H1 (cell line): ENCODE results near the gene AMN. TPM values are rescaled to one million over a fixed set of nuclear protein-coding genes. Genes with fewer than 3 reads are reported as not detected.

Experiments used
- CTCF ChIA-PET: fragments of 300-600 bp; sonication (Branson Sonifier 250); formaldehyde crosslinking; loops from one replicate; lab custom pipeline; 2021; ENCODE audit not compliant: partially characterized antibody; lab: Charles Lee
- POLR2A ChIA-PET: fragments of 300-600 bp; sonication (Branson Sonifier 250); formaldehyde crosslinking; loops from one replicate; lab custom pipeline; 2021; ENCODE audit warnings: inconsistent platforms; ENCODE audit not compliant: partially characterized antibody; lab: Charles Lee
- DNase-seq, 2 experiments: peaks; one replicate each; pipeline versions ENCODE4 v3.0.0 to v3.0.0-alpha.2; 2010 to 2022; ENCODE audit warnings: low spot score in 2 of 2, low read depth in 1 of 2, mixed read lengths in 1 of 2
- FAIRE-seq: peaks from 2 replicates; lab custom pipeline; 2011; peaks lifted over from hg19 to GRCh38; lab: Jason Lieb, UNC
- H2AFZ ChIP-seq: 2 replicates; pipeline ENCODE4 v1.8.1; 2012; ENCODE audit warnings: low read length, inconsistent platforms
- H2AK5ac ChIP-seq: 2 replicates; pipeline ENCODE4 v1.6.1; 2013; ENCODE audit warnings: low read depth, low read length
- H2BK120ac ChIP-seq: replicated peaks from 2 replicates; pipeline ENCODE3; 2013; ENCODE audit warnings: low read depth, low read length, inconsistent platforms
- H2BK12ac ChIP-seq: 2 replicates; pipeline ENCODE4 v1.6.1; 2013; ENCODE audit warnings: low read depth, low read length
- H2BK15ac ChIP-seq: 2 replicates; pipeline ENCODE4 v1.6.1; 2013; ENCODE audit warnings: low read length
- H2BK20ac ChIP-seq: 2 replicates; pipeline ENCODE4 v1.6.1; 2013; ENCODE audit warnings: low read length
- H2BK5ac ChIP-seq: 2 replicates; pipeline ENCODE4 v1.6.1; 2013; ENCODE audit warnings: low read depth, low read length
- H3K14ac ChIP-seq: 2 replicates; pipeline ENCODE4 v1.6.1; 2013; ENCODE audit warnings: inconsistent platforms; ENCODE audit not compliant: insufficient read length
- H3K18ac ChIP-seq: 2 replicates; pipeline ENCODE4 v1.6.1; 2013; ENCODE audit warnings: low read length; ENCODE audit errors: extremely low read depth
- H3K23ac ChIP-seq: 2 replicates; pipeline ENCODE4 v1.6.1; 2013; ENCODE audit warnings: inconsistent platforms; ENCODE audit not compliant: insufficient read length
- H3K23me2 ChIP-seq: 2 replicates; pipeline ENCODE4 v1.6.1; 2013; ENCODE audit warnings: low read depth, low read length
- H3K27ac ChIP-seq: 2 replicates; pipeline ENCODE4 v1.6.1; 2011; ENCODE audit warnings: low read depth, low read length, inconsistent platforms
- H3K27me3 ChIP-seq, 4 experiments: replicated peaks in 1 of 4; 1 replicate in 1 of 4; 2 replicates in 3 of 4; pipeline versions ENCODE4 v1.6.1 to v1.8.1; 2011 to 2013; ENCODE audit warnings: low read length in 3 of 4, mild to moderate bottlenecking in 3 of 4, inconsistent platforms in 2 of 4, mixed read lengths in 2 of 4, moderate library complexity in 1 of 4; ENCODE audit not compliant: control insufficient read depth in 3 of 4, insufficient read depth in 3 of 4; ENCODE audit errors: extremely low read depth in 1 of 4
- H3K36me3 ChIP-seq, 4 experiments: 2 replicates each; pipeline versions ENCODE4 v1.6.1 to v1.8.1; 2011 to 2013; ENCODE audit warnings: mild to moderate bottlenecking in 4 of 4, low read length in 3 of 4, moderate library complexity in 2 of 4, control low read depth in 1 of 4, inconsistent platforms in 1 of 4; ENCODE audit not compliant: insufficient read depth in 4 of 4, control insufficient read depth in 2 of 4
- H3K4ac ChIP-seq: replicated peaks from 2 replicates; pipeline ENCODE3; 2013; ENCODE audit warnings: low read length, low read depth, mixed read lengths, inconsistent platforms; ENCODE audit not compliant: insufficient read length
- H3K4me1 ChIP-seq, 4 experiments: replicated peaks in 1 of 4; 1 replicate in 1 of 4; 2 replicates in 3 of 4; pipeline versions ENCODE4 v1.6.1 to v1.8.1; 2011 to 2013; ENCODE audit warnings: low read length in 3 of 4, inconsistent platforms in 2 of 4, mixed read lengths in 1 of 4; ENCODE audit not compliant: insufficient read depth in 4 of 4, control insufficient read depth in 3 of 4
- H3K4me2 ChIP-seq, 2 experiments: 2 replicates each; pipeline versions ENCODE4 v1.6.1 to v1.8.1; 2011 to 2013; ENCODE audit warnings: low read depth in 2 of 2, low read length in 2 of 2, control low read depth in 1 of 2, inconsistent platforms in 1 of 2, mild to moderate bottlenecking in 1 of 2; ENCODE audit not compliant: insufficient read depth in 1 of 2
- H3K4me3 ChIP-seq, 4 experiments: fragments of 200-600, 300-600 bp in 1 of 4; sonication (generic), shearing (Covaris generic), sonication (Bioruptor Twin) in 1 of 4; 2 replicates each; pipeline versions ENCODE4 v1.5.1 to v1.8.1; 2011 to 2016; ENCODE audit warnings: low read length in 4 of 4, low read depth in 3 of 4, control low read depth in 2 of 4, inconsistent platforms in 2 of 4, mild to moderate bottlenecking in 2 of 4, mixed read lengths in 1 of 4, moderate library complexity in 1 of 4; ENCODE audit not compliant: insufficient read depth in 2 of 4; ENCODE audit errors: extremely low read depth in 1 of 4
- H3K56ac ChIP-seq: replicated peaks from 2 replicates; pipeline ENCODE3; 2013; ENCODE audit warnings: low read depth, mild to moderate bottlenecking, mixed read lengths, low read length, inconsistent platforms; ENCODE audit not compliant: insufficient read length
- H3K79me1 ChIP-seq: 2 replicates; pipeline ENCODE4 v1.6.1; 2013; ENCODE audit warnings: low read depth, low read length, control low read depth
- H3K79me2 ChIP-seq, 2 experiments: 2 replicates each; pipeline versions ENCODE4 v1.6.1 to v1.8.1; 2012 to 2013; ENCODE audit warnings: low read length in 2 of 2, mild to moderate bottlenecking in 2 of 2, inconsistent platforms in 1 of 2; ENCODE audit not compliant: insufficient read depth in 2 of 2, control insufficient read depth in 1 of 2
- H3K9ac ChIP-seq, 4 experiments: replicated peaks in 1 of 4; 1 replicate in 1 of 4; 2 replicates in 3 of 4; pipeline versions ENCODE4 v1.6.1 to v1.8.1; 2011 to 2013; ENCODE audit warnings: low read depth in 3 of 4, low read length in 3 of 4, control low read depth in 2 of 4, mild to moderate bottlenecking in 2 of 4, moderate library complexity in 2 of 4, inconsistent platforms in 1 of 4; ENCODE audit errors: extremely low read depth in 1 of 4
- H3K9me3 ChIP-seq, 2 experiments: 2 replicates each; pipeline versions ENCODE4 v1.6.1 to v1.8.1; 2012 to 2013; ENCODE audit warnings: mild to moderate bottlenecking in 2 of 2, moderate library complexity in 2 of 2, control low read depth in 1 of 2, inconsistent platforms in 1 of 2, low read depth in 1 of 2, low read length in 1 of 2, mixed read lengths in 1 of 2; ENCODE audit not compliant: insufficient read depth in 2 of 2
- H4K20me1 ChIP-seq, 2 experiments: replicated peaks in 1 of 2; 2 replicates each; pipeline versions ENCODE3 to v1.8.1; 2011 to 2013; ENCODE audit warnings: inconsistent platforms in 2 of 2, low read length in 2 of 2, mild to moderate bottlenecking in 1 of 2; ENCODE audit not compliant: insufficient read depth in 2 of 2, control insufficient read depth in 1 of 2
- H4K5ac ChIP-seq: 2 replicates; pipeline ENCODE4 v1.6.1; 2013; ENCODE audit warnings: low read length, low read depth, mixed read lengths, inconsistent platforms; ENCODE audit not compliant: insufficient read length
- H4K8ac ChIP-seq: 2 replicates; pipeline ENCODE4 v1.8.0; 2013; ENCODE audit warnings: mild to moderate bottlenecking, moderate library complexity, low read length, inconsistent platforms; ENCODE audit not compliant: insufficient read depth; ENCODE audit errors: extremely low read depth
- H4K91ac ChIP-seq: replicated peaks from 2 replicates; pipeline ENCODE3; 2013; ENCODE audit warnings: low read length, mixed read lengths, inconsistent platforms; ENCODE audit not compliant: insufficient read length
- ATF3 ChIP-seq: IDR thresholded peaks from 2 replicates; pipeline ENCODE4 v1.6.1; 2011; ENCODE audit warnings: low read depth, mild to moderate bottlenecking, low read length; ENCODE audit not compliant: insufficient read depth
- POLR2A ChIP-seq, 2 experiments: IDR thresholded peaks; 1 replicate in 1 of 2; 2 replicates in 1 of 2; pipeline ENCODE4 v1.6.1; 2011; ENCODE audit warnings: low read depth in 2 of 2, low read length in 2 of 2, mild to moderate bottlenecking in 2 of 2; ENCODE audit errors: control extremely low read depth in 1 of 2
- SIX5 ChIP-seq: IDR thresholded peaks from 2 replicates; pipeline ENCODE4 v1.6.1; 2011; ENCODE audit warnings: mild to moderate bottlenecking, low read depth, low read length
- SRF ChIP-seq: IDR thresholded peaks from 2 replicates; pipeline ENCODE4 v1.6.1; 2011; ENCODE audit warnings: mild to moderate bottlenecking, low read depth, low read length, moderate library complexity
- WGBS, 2 experiments: shearing (Covaris generic) in 1 of 2; methylation state at CpG; one replicate each; pipeline versions ENCODE4 v1.1.6 to v1.1.7; 2013 to 2015; ENCODE audit warnings: low lambda C conversion rate in 2 of 2, mixed read lengths in 2 of 2, inconsistent platforms in 1 of 2, low coverage in 1 of 2, missing lambda C conversion rate in 1 of 2; ENCODE audit not compliant: insufficient replicate concordance in 2 of 2, insufficient coverage in 1 of 2, insufficient read length in 1 of 2; ENCODE audit errors: extremely low coverage in 1 of 2, missing lambda C conversion rate in 1 of 2; 5-methylcytosine and 5-hydroxymethylcytosine counted together
- polyA plus RNA-seq, 7 experiments: library from polyadenylated mRNA; depleted of rRNA in 3 of 7; stranded (reverse) in 5 of 7; unstranded in 2 of 7; fragments of >200 nt in 5 of 7; fragments of 200-250 nt in 2 of 7; gene quantifications; 1 replicate in 5 of 7; 2 replicates in 1 of 7; 4 replicates in 1 of 7; pipeline versions ENCODE4 v1.2.1 to v1.2.3, GENCODE V29; 2011 to 2013; ENCODE audit warnings: missing spikeins in 2 of 7, mixed read lengths in 2 of 7
- total RNA-seq: library from RNA; stranded (reverse); fragmentation: NEBNext Ultra II Directional; extraction: Animal tissue kit (Norgen Biotek cat#: 25700); gene quantifications from 2 replicates; pipeline ENCODE4 v1.2.1, GENCODE V29; 2021

The AMN gene
- total and polyA plus RNA-seq, 2 of the 8 experiments (the other 6 are each of a cell fraction or from before 2014, with no cell fraction given): 0.77 to 1.5 TPM

GRCh38 chr14:102920998-102921304, 1.5 kb upstream of the AMN start:
- no peak for DNase-seq
- Histone ChIP-seq H2BK5ac (no peak overlapping the region), H3K4me1 (peaks cover 2 to 14% (median 8%) of the 10 kb centered on the region in 4 experiments), H2BK15ac (no peak overlapping the region), H3K9ac (no peak overlapping the region), H3K4me3 (no peak overlapping the region), H2BK20ac (no peak overlapping the region), H3K79me2 (no peaks in the 10 kb centered on the region), H3K4me2 (no peak overlapping the region), H3K79me1 (no peaks in the 10 kb centered on the region), H4K5ac (no peak overlapping the region), H3K27me3 (peaks cover 18 to 42% (median 35%) of the 10 kb centered on the region in 4 experiments; a peak in 6 of 7 replicates), H3K9me3 (no peaks in the 10 kb centered on the region; a peak in 1 of 4 replicates), H2AK5ac (no peak overlapping the region), H4K8ac (no peak overlapping the region), H3K23ac (no peak overlapping the region), H2AFZ (no peak overlapping the region), H3K18ac (no peak overlapping the region), H4K20me1 (peaks cover 0 to 13% of the 10 kb centered on the region in 2 experiments), H3K56ac (peak overlapping the region; percentile 75), H3K36me3 (no peaks in the 10 kb centered on the region), H3K23me2 (peaks cover 38% of the 10 kb centered on the region; the same call in 1 of the 2 replicates), H3K4ac (no peak overlapping the region), H3K27ac (no peak overlapping the region), H2BK12ac (no peak overlapping the region), H4K91ac (no peak overlapping the region), H2BK120ac (no peak overlapping the region), H3K14ac (no peak overlapping the region)
- ChIA-PET CTCF (interaction anchor here (0.7 kb wide), 1 partner anchor 527 kb away, joined by 3 read pairs; no protein-coding TSS in a partner anchor), POLR2A (no interaction called here)
- WGBS, 2 experiments: 94 to 100% methylated on average over 1 of the region's 1 CpG
- FAIRE-seq: no peak
- TF ChIP-seq ATF3 (no peak), POLR2A (IDR thresholded peaks at IDR 0.05; ENCODE audit: control extremely low read depth in 1 of 2, low read depth in 2 of 2, low read length in 2 of 2) (no peak), SIX5 (no peak), SRF (no peak)
- TF ChIP-seq, all 59 proteins: peak for 0
